ENCODE measurements around the gene PRKAG3. TPM values are rescaled to one million over a fixed set of nuclear protein-coding genes. Genes with fewer than 3 reads are reported as not detected.
A peak's percentile ranks its signal among the peaks of the same experiment; 100 is the strongest.

The PRKAG3 gene
- total and polyA plus RNA-seq, 7 experiments from 2014 or later = not detected

GRCh38 chr2:218859988-218860831, 28.6 kb upstream of the PRKAG3 start:
- Mint-ChIP-seq H3K36me3 (no peaks in the 10 kb centered on the region), H3K4me1 (peaks cover 9 to 28% (median 23%) of the 10 kb centered on the region in 7 donors), H3K4me3 (peak overlapping the region; percentile 45 to 85 (median 69)), H3K27ac (no peak overlapping the region), H3K27me3 (peaks cover 72 to 88% (median 84%) of the 10 kb centered on the region in 5 donors), H3K9me3 (no peaks in the 10 kb centered on the region)
- H3K4me1 ChIP-seq (ENCODE audit: control insufficient read depth in 2 of 2, insufficient read depth in 2 of 2, low read length in 2 of 2) = peaks cover 6 to 24% of the 10 kb centered on the region in 2 donors
- no peak for DNase-seq
- ChIA-PET POLR2A (no interaction called here), CTCF (no interaction called here)
- H3K36me3 ChIP-seq (ENCODE audit: control insufficient read depth in 2 of 3, insufficient read depth in 3 of 3, low read length in 3 of 3) = no peaks in the 10 kb centered on the region
- no peak for ATAC-seq
- intact Hi-C loops (cut with micrococcal nuclease) = no loop called here
- no peak overlapping the region for H3K4me3 ChIP-seq (ENCODE audit: low read length)
- H3K27me3 ChIP-seq (ENCODE audit: control insufficient read depth in 2 of 2, insufficient read depth in 2 of 2, low read length in 2 of 2) = peaks cover 8 to 31% of the 10 kb centered on the region in 2 donors
- H3K9me3 ChIP-seq (ENCODE audit: control insufficient read depth in 2 of 3, low read length in 3 of 3) = no peaks in the 10 kb centered on the region
- no peak overlapping the region for H3K27ac ChIP-seq (ENCODE audit: low read depth, low read length)

- no peak for DNase-seq
- no peak for ATAC-seq
- no peak within 1 kb of the TSS for H3K27ac ChIP-seq (ENCODE audit: low read depth, low read length)
- no peak within 1 kb of the TSS for H3K27ac Mint-ChIP-seq
- intact Hi-C loops (cut with micrococcal nuclease) = no loop called here
- H3K4me3 Mint-ChIP-seq = peak within 1 kb of the TSS; percentile 51 to 87 (median 74)
- no peaks in the 10 kb centered on the region for H3K36me3 Mint-ChIP-seq
- ChIA-PET CTCF (no interaction called here), POLR2A (no interaction called here)
- H3K4me1 Mint-ChIP-seq = peaks cover 9 to 28% (median 23%) of the 10 kb centered on the region in 7 donors
- no peak within 1 kb of the TSS for H3K4me3 ChIP-seq (ENCODE audit: low read length)
- H3K36me3 ChIP-seq (ENCODE audit: control insufficient read depth in 2 of 3, insufficient read depth in 3 of 3, low read length in 3 of 3) = no peaks in the 10 kb centered on the region
- H3K27me3 ChIP-seq (ENCODE audit: control insufficient read depth in 2 of 2, insufficient read depth in 2 of 2, low read length in 2 of 2) = peaks cover 8 to 35% of the 10 kb centered on the region in 2 donors
- peaks cover 78 to 89% (median 87%) of the 10 kb centered on the region in 5 donors for H3K27me3 Mint-ChIP-seq
- no peaks in the 10 kb centered on the region for H3K9me3 Mint-ChIP-seq
- peaks cover 6 to 24% of the 10 kb centered on the region in 2 donors for H3K4me1 ChIP-seq (ENCODE audit: control insufficient read depth in 2 of 2, insufficient read depth in 2 of 2, low read length in 2 of 2)
- no peaks in the 10 kb centered on the region for H3K9me3 ChIP-seq (ENCODE audit: control insufficient read depth in 2 of 3, low read length in 3 of 3)
Observed at GRCh38 chr2:218859556-218859987, 28.0 kb upstream of the PRKAG3 start, which contains the start of gene WNT6. WNT6 (plus strand) TSS chr2:218859805; CDS start chr2:218860038, 233 bp downstream.

- no peaks in the 10 kb centered on the region for H3K9me3 ChIP-seq (ENCODE audit: control insufficient read depth in 2 of 3, low read length in 3 of 3)
- no peaks in the 10 kb centered on the region for H3K36me3 Mint-ChIP-seq
- no peak overlapping the region for H3K27ac ChIP-seq (ENCODE audit: low read depth, low read length)
- no peaks in the 10 kb centered on the region for H3K9me3 Mint-ChIP-seq
- CTCF ChIA-PET = interaction anchor here (0.7 to 1.0 kb wide), 3 partner anchors 12 to 38 kb away, joined by 3 read pairs; no protein-coding TSS in a partner anchor
- POLR2A ChIA-PET = no interaction called here
- H3K4me1 Mint-ChIP-seq = peaks cover 9 to 28% (median 23%) of the 10 kb centered on the region in 7 donors
- peak overlapping the region; percentile 51 to 87 (median 70) for H3K4me3 Mint-ChIP-seq
- H3K4me3 ChIP-seq (ENCODE audit: low read length) = no peak overlapping the region
- no peaks in the 10 kb centered on the region for H3K36me3 ChIP-seq (ENCODE audit: control insufficient read depth in 2 of 3, insufficient read depth in 3 of 3, low read length in 3 of 3)
- H3K4me1 ChIP-seq (ENCODE audit: control insufficient read depth in 2 of 2, insufficient read depth in 2 of 2, low read length in 2 of 2) = peaks cover 6 to 24% of the 10 kb centered on the region in 2 donors
- no peak for DNase-seq
- peaks cover 8 to 35% of the 10 kb centered on the region in 2 donors for H3K27me3 ChIP-seq (ENCODE audit: control insufficient read depth in 2 of 2, insufficient read depth in 2 of 2, low read length in 2 of 2)
- peaks cover 81 to 92% (median 87%) of the 10 kb centered on the region in 5 donors for H3K27me3 Mint-ChIP-seq
- ATAC-seq = no peak
- H3K27ac Mint-ChIP-seq = no peak overlapping the region
- intact Hi-C loops (cut with micrococcal nuclease) = no loop called here
Observed at GRCh38 chr2:218858671-218859555, 27.3 kb upstream of the PRKAG3 start.

GRCh38 chr2:218858138-218858445, 26.5 kb upstream of the PRKAG3 start:
- Mint-ChIP-seq H3K27me3 (peaks cover 82 to 92% (median 87%) of the 10 kb centered on the region in 5 donors), H3K36me3 (no peaks in the 10 kb centered on the region), H3K4me3 (peak overlapping the region in 3 of 10 donors; percentile 12 to 87 (median 69)), H3K4me1 (peaks cover 12 to 29% (median 23%) of the 10 kb centered on the region in 7 donors), H3K9me3 (no peaks in the 10 kb centered on the region), H3K27ac (no peak overlapping the region)
- peaks cover 6 to 24% of the 10 kb centered on the region in 2 donors for H3K4me1 ChIP-seq (ENCODE audit: control insufficient read depth in 2 of 2, insufficient read depth in 2 of 2, low read length in 2 of 2)
- intact Hi-C loops (cut with micrococcal nuclease) = no loop called here
- DNase-seq = no peak
- no peak for ATAC-seq
- no peaks in the 10 kb centered on the region for H3K9me3 ChIP-seq (ENCODE audit: control insufficient read depth in 2 of 3, low read length in 3 of 3)
- H3K36me3 ChIP-seq (ENCODE audit: control insufficient read depth in 2 of 3, insufficient read depth in 3 of 3, low read length in 3 of 3) = no peaks in the 10 kb centered on the region
- POLR2A ChIA-PET = no interaction called here
- no peak overlapping the region for H3K27ac ChIP-seq (ENCODE audit: low read depth, low read length)
- peaks cover 7 to 35% of the 10 kb centered on the region in 2 donors for H3K27me3 ChIP-seq (ENCODE audit: control insufficient read depth in 2 of 2, insufficient read depth in 2 of 2, low read length in 2 of 2)
- H3K4me3 ChIP-seq (ENCODE audit: low read length) = no peak overlapping the region
- CTCF ChIA-PET = interaction anchor here (0.7 to 1.0 kb wide), 3 partner anchors 12 to 39 kb away, joined by 3 read pairs; no protein-coding TSS in a partner anchor

- no peak for ATAC-seq
- Mint-ChIP-seq H3K27ac (peak overlapping the region in 1 of 9 donors; percentile 30), H3K36me3 (no peaks in the 10 kb centered on the region), H3K4me3 (peak overlapping the region in 2 of 10 donors; percentile 61 to 87), H3K9me3 (no peaks in the 10 kb centered on the region), H3K4me1 (peaks cover 14 to 29% (median 23%) of the 10 kb centered on the region in 7 donors), H3K27me3 (peaks cover 78 to 92% (median 87%) of the 10 kb centered on the region in 5 donors)
- H3K9me3 ChIP-seq (ENCODE audit: control insufficient read depth in 2 of 3, low read length in 3 of 3) = no peaks in the 10 kb centered on the region
- H3K27me3 ChIP-seq (ENCODE audit: control insufficient read depth in 2 of 2, insufficient read depth in 2 of 2, low read length in 2 of 2) = peaks cover 10 to 35% of the 10 kb centered on the region in 2 donors
- peaks cover 6 to 24% of the 10 kb centered on the region in 2 donors for H3K4me1 ChIP-seq (ENCODE audit: control insufficient read depth in 2 of 2, insufficient read depth in 2 of 2, low read length in 2 of 2)
- intact Hi-C loops (cut with micrococcal nuclease) = no loop called here
- CTCF ChIA-PET = interaction anchor here (1.0 kb wide), 2 partner anchors 13 to 19 kb away, joined by 3 read pairs; no protein-coding TSS in a partner anchor
- no peaks in the 10 kb centered on the region for H3K36me3 ChIP-seq (ENCODE audit: control insufficient read depth in 2 of 3, insufficient read depth in 3 of 3, low read length in 3 of 3)
- H3K27ac ChIP-seq (ENCODE audit: low read depth, low read length) = no peak overlapping the region
- POLR2A ChIA-PET = no interaction called here
- no peak overlapping the region for H3K4me3 ChIP-seq (ENCODE audit: low read length)
- no peak for DNase-seq
Observed at GRCh38 chr2:218857371-218858137, 26.0 kb upstream of the PRKAG3 start.

- Mint-ChIP-seq H3K4me3 (no peak overlapping the region), H3K27ac (no peak overlapping the region), H3K4me1 (peaks cover 14 to 29% (median 23%) of the 10 kb centered on the region in 7 donors), H3K27me3 (peaks cover 74 to 87% (median 82%) of the 10 kb centered on the region in 5 donors), H3K36me3 (no peaks in the 10 kb centered on the region), H3K9me3 (no peaks in the 10 kb centered on the region)
- Histone ChIP-seq H3K27ac (ENCODE audit: low read depth, low read length) (no peak overlapping the region), H3K9me3 (ENCODE audit: control insufficient read depth in 2 of 3, low read length in 3 of 3) (no peaks in the 10 kb centered on the region), H3K36me3 (ENCODE audit: control insufficient read depth in 2 of 3, insufficient read depth in 3 of 3, low read length in 3 of 3) (no peaks in the 10 kb centered on the region), H3K4me1 (ENCODE audit: control insufficient read depth in 2 of 2, insufficient read depth in 2 of 2, low read length in 2 of 2) (peaks cover 6 to 24% of the 10 kb centered on the region in 2 donors), H3K4me3 (ENCODE audit: low read length) (no peak overlapping the region), H3K27me3 (ENCODE audit: control insufficient read depth in 2 of 2, insufficient read depth in 2 of 2, low read length in 2 of 2) (peaks cover 10 to 35% of the 10 kb centered on the region in 2 donors)
- DNase-seq = no peak
- ChIA-PET CTCF (no interaction called here), POLR2A (no interaction called here)
- no peak for ATAC-seq
- intact Hi-C loops (cut with micrococcal nuclease) = no loop called here
Observed at GRCh38 chr2:218856896-218857243, 25.3 kb upstream of the PRKAG3 start.

All from naive thymus-derived CD4-positive, alpha-beta T cell (primary cell).